Measurements from ENCODE around the gene CPOX. TPM values are rescaled to one million over a fixed set of nuclear protein-coding genes. Genes with fewer than 3 reads are reported as not detected.
A peak's percentile ranks its signal among the peaks of the same experiment; 100 is the strongest.

The CPOX gene
- total and polyA plus RNA-seq, 11 donors: 7.7 to 13.6 (median 12.4) TPM

GRCh38 chr3:98567666-98568270, 25.6 kb downstream of the CPOX start:
- Histone ChIP-seq H3K27me3 (no peaks in the 10 kb centered on the region), H3K27ac (peak overlapping the region in 1 of 12 donors; percentile 30), H3K4me3 (no peak overlapping the region), H3K36me3 (no peaks in the 10 kb centered on the region), H3K9me3 (no peaks in the 10 kb centered on the region), H3K4me1 (peaks cover 0 to 28% (median 0%) of the 10 kb centered on the region in 12 donors)
- DNase-seq (no peak), ATAC-seq (no peak)
- 79 to 86% (median 85%) methylated on average over 2 of the region's 2 CpGs for WGBS, 4 donors
- intact Hi-C loops (cut with DNase I): no loop called here
- TF ChIP-seq, protein P1, sequence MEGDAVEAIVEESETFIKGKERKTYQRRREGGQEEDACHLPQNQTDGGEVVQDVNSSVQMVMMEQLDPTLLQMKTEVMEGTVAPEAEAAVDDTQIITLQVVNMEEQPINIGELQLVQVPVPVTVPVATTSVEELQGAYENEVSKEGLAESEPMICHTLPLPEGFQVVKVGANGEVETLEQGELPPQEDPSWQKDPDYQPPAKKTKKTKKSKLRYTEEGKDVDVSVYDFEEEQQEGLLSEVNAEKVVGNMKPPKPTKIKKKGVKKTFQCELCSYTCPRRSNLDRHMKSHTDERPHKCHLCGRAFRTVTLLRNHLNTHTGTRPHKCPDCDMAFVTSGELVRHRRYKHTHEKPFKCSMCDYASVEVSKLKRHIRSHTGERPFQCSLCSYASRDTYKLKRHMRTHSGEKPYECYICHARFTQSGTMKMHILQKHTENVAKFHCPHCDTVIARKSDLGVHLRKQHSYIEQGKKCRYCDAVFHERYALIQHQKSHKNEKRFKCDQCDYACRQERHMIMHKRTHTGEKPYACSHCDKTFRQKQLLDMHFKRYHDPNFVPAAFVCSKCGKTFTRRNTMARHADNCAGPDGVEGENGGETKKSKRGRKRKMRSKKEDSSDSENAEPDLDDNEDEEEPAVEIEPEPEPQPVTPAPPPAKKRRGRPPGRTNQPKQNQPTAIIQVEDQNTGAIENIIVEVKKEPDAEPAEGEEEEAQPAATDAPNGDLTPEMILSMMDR (IDR thresholded peaks at IDR 0.05): no peak
- no peak for TF ChIP-seq POLR2A (IDR thresholded peaks at IDR 0.05)

DNA sequence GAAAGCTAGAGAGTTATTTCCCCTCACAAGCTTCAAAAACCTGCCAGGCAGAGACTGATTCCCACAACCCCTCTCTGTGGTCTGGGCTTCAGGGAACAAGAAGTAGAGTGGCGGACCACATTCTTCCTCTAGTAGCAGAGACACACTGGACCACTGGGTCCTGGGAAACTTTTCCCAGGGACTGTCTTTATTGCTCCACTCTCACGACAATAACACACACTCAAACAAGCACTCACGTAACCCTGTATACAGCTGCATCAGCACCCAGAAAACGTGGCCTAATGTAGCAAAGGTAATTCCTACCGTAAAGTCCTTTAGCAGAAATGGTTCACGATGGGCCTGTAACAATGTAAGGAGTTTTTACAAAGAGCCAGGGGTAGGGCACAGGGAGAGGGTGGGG, 27.6 kb downstream of the CPOX start:
- Histone ChIP-seq H3K27ac (peak overlapping the region in 1 of 12 donors; percentile 30), H3K27me3 (no peaks in the 10 kb centered on the region), H3K36me3 (no peaks in the 10 kb centered on the region), H3K4me3 (no peak overlapping the region), H3K9me3 (no peaks in the 10 kb centered on the region), H3K4me1 (peaks cover 0 to 36% (median 0%) of the 10 kb centered on the region in 12 donors)
- WGBS, 4 donors: 85 to 89% (median 88%) methylated on average over 6 of the region's 6 CpGs
- no peak for ATAC-seq
- DNase-seq: no peak
- intact Hi-C loops (cut with DNase I): no loop called here
- no peak for TF ChIP-seq POLR2A (IDR thresholded peaks at IDR 0.05)
- TF ChIP-seq, protein P1 (IDR thresholded peaks at IDR 0.05): no peak

DNA sequence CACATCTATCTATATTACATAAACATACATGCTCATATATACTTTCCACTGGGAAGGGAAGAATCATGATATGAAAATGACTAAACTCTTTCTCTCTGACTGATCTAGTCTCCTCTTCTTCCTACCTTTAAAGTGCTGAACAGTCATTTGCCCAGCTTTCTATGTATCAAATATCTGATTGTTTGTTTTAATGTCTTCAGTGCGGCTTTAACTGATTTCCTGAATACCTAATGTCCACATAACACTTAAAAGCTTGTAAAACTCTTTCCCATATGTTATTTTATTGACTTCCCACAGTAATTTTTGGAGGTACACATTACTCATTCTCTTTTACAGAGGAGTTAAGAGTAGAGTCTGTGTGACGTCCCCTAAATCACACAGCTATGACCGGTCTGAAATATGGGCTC, 28.2 kb downstream of the CPOX start:
- Histone ChIP-seq H3K27me3 (no peaks in the 10 kb centered on the region), H3K4me1 (peaks cover 0 to 36% (median 0%) of the 10 kb centered on the region in 12 donors), H3K36me3 (no peaks in the 10 kb centered on the region), H3K4me3 (no peak overlapping the region), H3K27ac (peak overlapping the region in 1 of 12 donors; percentile 30), H3K9me3 (no peaks in the 10 kb centered on the region)
- WGBS, 4 donors: 40 to 67% (median 54%) methylated on average over 3 of the region's 3 CpGs
- no peak for DNase-seq
- intact Hi-C loops (cut with DNase I): no loop called here
- ATAC-seq: no peak
- no peak for TF ChIP-seq POLR2A (IDR thresholded peaks at IDR 0.05)
- TF ChIP-seq, protein P1 (IDR thresholded peaks at IDR 0.05): no peak

DNA sequence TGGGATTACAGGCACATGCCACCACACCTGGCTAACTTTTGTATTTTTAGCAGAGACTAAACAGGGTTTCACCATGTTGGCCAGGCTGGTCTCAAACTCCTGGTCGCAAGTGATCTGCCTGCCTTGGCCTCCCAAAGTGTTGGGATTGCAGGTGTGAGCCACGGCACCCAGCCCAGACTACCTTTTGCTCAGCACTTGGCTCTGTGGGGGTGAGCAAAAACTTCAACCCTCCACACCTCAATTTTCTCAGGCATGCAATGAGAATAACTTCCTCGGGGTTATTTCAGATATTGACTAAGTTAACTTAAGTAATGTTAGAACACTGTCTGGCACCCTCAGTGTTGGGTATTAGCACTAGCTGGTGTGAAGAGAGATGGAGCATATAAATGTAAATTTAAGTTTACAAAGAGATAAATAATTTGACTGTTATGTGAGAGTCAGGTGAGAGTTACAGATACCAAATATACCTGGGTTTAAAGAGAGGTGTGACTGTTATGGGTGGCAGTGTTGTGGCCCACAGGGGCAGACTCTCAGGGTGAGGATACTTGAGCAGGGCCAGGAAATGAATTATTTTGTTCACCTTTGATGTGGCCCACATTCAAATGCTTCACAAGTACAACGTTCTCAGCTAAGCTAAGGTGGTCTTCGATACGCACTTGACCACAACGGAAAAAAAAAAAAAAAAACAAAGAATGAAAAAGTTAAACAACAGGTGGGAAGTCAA, 29.0 kb downstream of the CPOX start:
- WGBS, 4 donors: 69 to 85% (median 78%) methylated on average over 7 of the region's 7 CpGs
- DNase-seq (no peak), ATAC-seq (no peak)
- H3K27ac ChIP-seq: peak overlapping the region in 1 of 12 donors; percentile 59
- H3K4me3 ChIP-seq: no peak overlapping the region
- H3K4me1 ChIP-seq: peaks cover 0 to 36% (median 0%) of the 10 kb centered on the region in 12 donors
- H3K36me3 ChIP-seq: no peaks in the 10 kb centered on the region
- intact Hi-C loops (cut with DNase I): no loop called here
- TF ChIP-seq POLR2A (IDR thresholded peaks at IDR 0.05): no peak
- TF ChIP-seq, protein P1 (IDR thresholded peaks at IDR 0.05): no peak
- H3K9me3 ChIP-seq: peaks cover 0 to 3% (median 0%) of the 10 kb centered on the region in 12 donors
- H3K27me3 ChIP-seq: no peaks in the 10 kb centered on the region

Data from heart left ventricle (tissue), 16 donors.